Measurements from ENCODE around the gene ADGRA1.

Gene ADGRA1

GRCh38 chr10:133076274-133077038 is 11.3 kb upstream of the ADGRA1 start:
- no peak for DNase-seq

- DNase-seq, result no peak
Measured at GRCh38 chr10:133079836-133080682, 7.7 kb upstream of the ADGRA1 start.

GRCh38 chr10:133080683-133081040 is 7.1 kb upstream of the ADGRA1 start:
- no peak for DNase-seq

GRCh38 chr10:133081636-133082035 is 6.1 kb upstream of the ADGRA1 start:
- no peak for DNase-seq

- no peak for DNase-seq
Measured at GRCh38 chr10:133082685-133083421, 4.9 kb upstream of the ADGRA1 start.

- DNase-seq, result no peak
Measured at GRCh38 chr10:133083422-133084100, 4.2 kb upstream of the ADGRA1 start.

GRCh38 chr10:133084491-133084890 is 3.2 kb upstream of the ADGRA1 start:
- DNase-seq, result no peak

GRCh38 chr10:133085251-133086125 is 2.2 kb upstream of the ADGRA1 start:
- no peak for DNase-seq

GRCh38 chr10:133086247-133086646 is 1.5 kb upstream of the ADGRA1 start:
- DNase-seq, result no peak

GRCh38 chr10:133087045-133087678 is 562 bp upstream of the ADGRA1 start:
- DNase-seq, result no peak

- DNase-seq, result no peak
Measured at GRCh38 chr10:133088179-133088955, 643 bp downstream of the ADGRA1 start.

- no peak for DNase-seq
Measured at GRCh38 chr10:133088956-133089800, 1.5 kb downstream of the ADGRA1 start.

- DNase-seq, result no peak
Measured at GRCh38 chr10:133090101-133090500, 2.4 kb downstream of the ADGRA1 start.

GRCh38 chr10:133090654-133091053 is 2.9 kb downstream of the ADGRA1 start:
- no peak for DNase-seq

- no peak for DNase-seq
Measured at GRCh38 chr10:133091316-133091715, 3.6 kb downstream of the ADGRA1 start.

- no peak for DNase-seq
Measured at GRCh38 chr10:133093291-133093690, 5.6 kb downstream of the ADGRA1 start.

- DNase-seq, result no peak
Measured at GRCh38 chr10:133094286-133094685, 6.6 kb downstream of the ADGRA1 start.

- DNase-seq, result no peak
Measured at GRCh38 chr10:133094866-133095265, 7.1 kb downstream of the ADGRA1 start.

GRCh38 chr10:133095586-133095985 is 7.9 kb downstream of the ADGRA1 start:
- no peak for DNase-seq
